Muscle layer of duodenum (tissue), 2 donors: ENCODE results near the gene CMKLR1.

Experiments used
- H3K27ac ChIP-seq: one replicate; pipeline ENCODE4 v1.7.0; 2013; ENCODE audit warnings: mild to moderate bottlenecking, low read length
- H3K27me3 ChIP-seq: one replicate; pipeline ENCODE4 v1.7.0; 2013; ENCODE audit warnings: low read depth, mild to moderate bottlenecking, control low read depth, low read length
- H3K36me3 ChIP-seq, 2 donors: one replicate each; pipeline ENCODE4 v1.7.0; 2013; ENCODE audit warnings: low read length in 2 of 2, control low read depth in 1 of 2, mild to moderate bottlenecking in 1 of 2; ENCODE audit not compliant: insufficient read depth in 2 of 2, control insufficient read depth in 1 of 2
- H3K4me1 ChIP-seq, 2 donors: one replicate each; pipeline ENCODE4 v1.7.0; 2013; ENCODE audit warnings: low read length in 2 of 2, mild to moderate bottlenecking in 2 of 2, control low read depth in 1 of 2, moderate library complexity in 1 of 2; ENCODE audit not compliant: insufficient read depth in 2 of 2, control insufficient read depth in 1 of 2
- H3K4me3 ChIP-seq, 2 donors: one replicate each; pipeline ENCODE4 v1.7.0; 2013; ENCODE audit warnings: low read length in 2 of 2, low read depth in 1 of 2, mild to moderate bottlenecking in 1 of 2
- H3K9me3 ChIP-seq, 2 donors: one replicate each; pipeline ENCODE4 v1.7.0; 2013; ENCODE audit warnings: low read length in 2 of 2, control low read depth in 1 of 2, mild to moderate bottlenecking in 1 of 2; ENCODE audit not compliant: control insufficient read depth in 1 of 2
- donor health status: healthy.

Gene CMKLR1

DNA sequence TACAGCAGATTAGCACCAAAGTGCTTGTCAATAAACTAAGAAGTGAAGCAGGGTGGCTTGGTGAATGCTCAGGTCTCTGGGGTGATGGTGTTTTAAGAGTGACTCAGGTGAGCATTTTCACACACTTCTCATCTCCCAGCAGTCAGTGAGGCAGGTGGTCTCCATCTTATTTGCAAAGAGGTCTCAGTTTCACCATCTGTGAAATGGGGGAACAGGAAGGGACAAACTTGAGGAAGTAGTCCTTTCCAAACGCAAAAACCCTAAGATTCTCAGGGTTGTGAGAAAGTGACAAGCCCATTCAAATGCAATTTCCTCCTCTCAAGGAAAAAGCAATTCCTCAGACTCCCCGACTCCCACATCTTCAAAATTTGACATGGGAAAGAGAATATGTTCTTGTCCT is 54.1 kb downstream of the CMKLR1 start:
- H3K4me3 ChIP-seq, result no peak overlapping the region
- H3K27ac ChIP-seq, result no peak overlapping the region
- H3K36me3 ChIP-seq, result no peaks in the 10 kb centered on the region
- H3K9me3 ChIP-seq, result no peaks in the 10 kb centered on the region
- H3K27me3 ChIP-seq, result no peaks in the 10 kb centered on the region
- H3K4me1 ChIP-seq, result no peaks in the 10 kb centered on the region

- Histone ChIP-seq H3K4me3 (no peak overlapping the region), H3K36me3 (no peaks in the 10 kb centered on the region), H3K27me3 (no peaks in the 10 kb centered on the region), H3K9me3 (no peaks in the 10 kb centered on the region), H3K4me1 (no peaks in the 10 kb centered on the region), H3K27ac (no peak overlapping the region)
Observed at GRCh38 chr12:108284163-108284562, 54.9 kb downstream of the CMKLR1 start.

GRCh38 chr12:108282676-108283075 is 56.4 kb downstream of the CMKLR1 start:
- no peak overlapping the region for H3K4me3 ChIP-seq
- no peaks in the 10 kb centered on the region for H3K4me1 ChIP-seq
- no peaks in the 10 kb centered on the region for H3K27me3 ChIP-seq
- no peaks in the 10 kb centered on the region for H3K36me3 ChIP-seq
- no peak overlapping the region for H3K27ac ChIP-seq
- no peaks in the 10 kb centered on the region for H3K9me3 ChIP-seq

DNA sequence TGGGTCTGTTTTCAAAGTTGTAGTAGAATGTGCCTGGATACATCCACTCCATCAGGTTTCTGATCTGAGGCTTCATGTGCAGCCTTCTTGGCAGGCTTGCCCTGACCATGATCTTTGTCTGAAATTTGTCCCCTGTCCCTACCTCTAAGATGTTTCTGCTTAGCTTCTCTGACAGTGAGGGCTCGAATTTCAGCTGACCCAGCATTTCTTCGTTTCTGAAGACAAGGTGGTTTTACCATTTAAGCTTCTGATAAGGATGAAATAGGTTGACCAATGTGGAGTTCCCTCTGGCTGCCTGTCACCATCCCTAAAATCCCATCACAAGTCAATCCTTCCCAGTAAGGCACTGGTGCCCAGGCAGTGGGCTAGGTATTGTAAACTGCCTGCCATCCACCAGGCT is 57.0 kb downstream of the CMKLR1 start:
- H3K9me3 ChIP-seq, result no peaks in the 10 kb centered on the region
- no peak overlapping the region for H3K4me3 ChIP-seq
- H3K36me3 ChIP-seq, result no peaks in the 10 kb centered on the region
- H3K27me3 ChIP-seq, result no peaks in the 10 kb centered on the region
- H3K27ac ChIP-seq, result no peak overlapping the region
- H3K4me1 ChIP-seq, result no peaks in the 10 kb centered on the region

GRCh38 chr12:108277613-108278012 is 61.5 kb downstream of the CMKLR1 start:
- H3K27me3 ChIP-seq, result no peaks in the 10 kb centered on the region
- H3K27ac ChIP-seq, result no peak overlapping the region
- no peak overlapping the region for H3K4me3 ChIP-seq
- H3K36me3 ChIP-seq, result no peaks in the 10 kb centered on the region
- H3K4me1 ChIP-seq, result no peaks in the 10 kb centered on the region
- no peaks in the 10 kb centered on the region for H3K9me3 ChIP-seq

DNA sequence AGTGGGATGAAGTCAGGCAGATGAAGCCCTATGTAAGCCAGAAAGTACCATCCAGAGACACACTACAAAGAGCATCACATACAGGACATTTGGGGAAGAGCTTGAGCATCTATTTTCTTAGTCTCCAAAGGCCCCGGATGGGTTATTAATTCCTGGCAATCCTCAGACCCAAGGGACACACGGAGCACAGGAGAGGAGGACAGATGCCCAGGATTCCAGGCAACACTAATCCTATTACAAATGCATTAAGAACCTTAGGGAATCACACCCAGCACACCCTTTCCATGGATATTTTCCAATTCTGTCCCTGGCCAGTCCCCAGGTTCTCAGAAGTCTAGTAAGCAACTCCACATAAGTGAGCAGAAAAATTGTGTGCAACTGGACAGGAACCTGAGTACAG is 65.9 kb downstream of the CMKLR1 start:
- H3K4me3 ChIP-seq, result no peak overlapping the region
- H3K4me1 ChIP-seq, result no peaks in the 10 kb centered on the region
- no peaks in the 10 kb centered on the region for H3K36me3 ChIP-seq
- no peaks in the 10 kb centered on the region for H3K27me3 ChIP-seq
- H3K27ac ChIP-seq, result no peak overlapping the region
- no peaks in the 10 kb centered on the region for H3K9me3 ChIP-seq

DNA sequence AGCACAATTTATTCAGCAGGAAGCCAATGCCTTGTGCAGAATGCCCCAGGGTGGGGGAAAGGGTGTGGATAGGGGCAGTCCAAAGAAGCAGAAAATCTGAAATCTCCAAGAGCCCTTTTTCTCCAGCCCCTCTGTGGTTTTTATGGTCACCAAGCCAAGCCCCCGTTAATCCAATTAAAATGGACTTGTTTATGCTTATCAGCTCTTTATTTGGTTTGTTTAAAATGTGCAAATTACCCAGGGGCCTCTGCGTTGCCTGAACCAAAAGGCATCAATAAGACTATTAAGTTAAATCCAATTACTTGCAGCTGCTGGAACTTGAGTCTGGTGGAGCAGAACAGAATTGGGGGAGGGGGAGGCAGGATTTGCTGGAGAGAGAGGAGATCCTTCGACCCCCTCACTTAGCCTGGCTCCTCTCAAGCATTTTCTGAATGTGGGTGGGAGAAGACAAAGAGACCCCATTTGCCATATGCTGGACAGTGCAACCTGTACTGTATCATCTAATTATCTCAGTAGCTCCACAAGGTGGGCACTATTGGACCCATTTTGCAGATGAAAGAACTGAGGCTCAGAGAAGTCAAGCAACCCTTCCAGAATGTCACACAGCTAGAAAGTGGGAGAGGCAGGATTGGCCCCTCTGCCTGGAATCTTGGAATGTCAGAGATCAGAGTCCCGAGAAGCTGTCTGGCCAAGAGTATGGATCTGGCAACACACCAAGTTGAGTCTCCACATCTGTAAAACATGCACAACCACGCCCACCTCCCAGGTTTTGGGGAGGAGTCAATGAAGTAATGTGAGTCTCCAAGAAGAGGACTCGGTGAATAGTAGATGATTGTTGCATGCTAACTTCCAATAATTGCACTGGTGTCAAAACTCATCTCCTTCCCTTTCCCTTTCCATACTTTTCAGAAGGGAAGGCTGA is 66.9 kb downstream of the CMKLR1 start:
- Histone ChIP-seq H3K9me3 (peaks cover 0 to 7% of the 10 kb centered on the region in 2 donors), H3K36me3 (no peaks in the 10 kb centered on the region), H3K27ac (no peak overlapping the region), H3K27me3 (no peaks in the 10 kb centered on the region), H3K4me1 (no peaks in the 10 kb centered on the region), H3K4me3 (no peak overlapping the region)

DNA sequence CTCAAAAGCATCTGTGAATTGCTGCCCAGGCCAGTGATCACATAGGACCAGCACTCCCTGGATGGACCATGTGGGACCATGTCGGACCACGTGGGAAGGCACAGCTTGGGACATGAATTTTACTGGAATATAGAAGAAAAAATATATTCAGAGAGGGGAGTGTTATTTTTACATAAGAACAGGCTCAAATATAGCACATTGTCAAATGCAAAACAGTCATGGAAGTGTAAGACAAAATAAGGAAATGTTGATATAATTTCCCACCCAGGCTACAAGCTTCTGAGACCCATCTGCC is 68.3 kb downstream of the CMKLR1 start:
- H3K4me1 ChIP-seq, result no peaks in the 10 kb centered on the region
- no peak overlapping the region for H3K27ac ChIP-seq
- H3K36me3 ChIP-seq, result no peaks in the 10 kb centered on the region
- no peak overlapping the region for H3K4me3 ChIP-seq
- peaks cover 0 to 12% of the 10 kb centered on the region in 2 donors for H3K9me3 ChIP-seq
- H3K27me3 ChIP-seq, result no peaks in the 10 kb centered on the region

GRCh38 chr12:108270035-108270848 is 68.9 kb downstream of the CMKLR1 start:
- Histone ChIP-seq H3K27ac (no peak overlapping the region), H3K9me3 (peaks cover 0 to 12% of the 10 kb centered on the region in 2 donors), H3K4me1 (no peaks in the 10 kb centered on the region)

DNA sequence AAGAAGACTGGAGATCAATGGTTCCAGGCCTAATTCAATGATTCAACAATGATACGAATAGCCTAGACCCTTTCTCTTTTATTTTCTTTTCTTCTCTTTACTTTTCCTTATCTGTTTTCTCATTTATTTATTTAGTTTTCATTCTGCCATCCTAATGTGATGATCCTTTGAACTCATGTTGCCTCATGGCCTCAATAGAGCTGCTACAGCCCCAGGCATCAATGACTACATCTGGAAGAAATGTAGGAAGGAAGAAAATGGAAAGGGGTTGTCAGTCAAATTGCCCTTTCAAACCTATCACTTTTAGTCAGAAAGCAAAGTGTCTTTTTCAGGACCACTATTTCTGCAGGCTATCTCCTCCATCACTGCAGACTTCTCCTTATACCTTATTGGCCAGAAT is 69.9 kb downstream of the CMKLR1 start:
- H3K4me1 ChIP-seq, result no peaks in the 10 kb centered on the region
- H3K4me3 ChIP-seq, result no peak overlapping the region
- H3K27me3 ChIP-seq, result no peaks in the 10 kb centered on the region
- no peak overlapping the region for H3K27ac ChIP-seq
- H3K9me3 ChIP-seq, result peaks cover 0 to 12% of the 10 kb centered on the region in 2 donors
- H3K36me3 ChIP-seq, result no peaks in the 10 kb centered on the region

More at GRCh38 chr12:108270035-108270848, 68.9 kb downstream of the CMKLR1 start:
- Histone ChIP-seq H3K36me3 (no peaks in the 10 kb centered on the region), H3K27me3 (no peaks in the 10 kb centered on the region), H3K4me3 (no peak overlapping the region)

- H3K27me3 ChIP-seq, result no peaks in the 10 kb centered on the region
- no peak overlapping the region for H3K27ac ChIP-seq
Observed at GRCh38 chr12:108268397-108268796, 70.7 kb downstream of the CMKLR1 start.

More at GRCh38 chr12:108268397-108268796, 70.7 kb downstream of the CMKLR1 start:
- Histone ChIP-seq H3K9me3 (peaks cover 0 to 12% of the 10 kb centered on the region in 2 donors), H3K36me3 (no peaks in the 10 kb centered on the region), H3K4me3 (no peak overlapping the region), H3K4me1 (no peaks in the 10 kb centered on the region)
